ENCODE data around the gene AXDND1. TPM values are rescaled to one million over a fixed set of nuclear protein-coding genes. Genes with fewer than 3 reads are reported as not detected.

The AXDND1 gene
- total and polyA plus RNA-seq, 9 of the 15 experiments (the other 6 are each of a cell fraction or from before 2014, with no cell fraction given) = 0.03 to 0.13 (median 0.06) TPM; not detected in 5

DNA sequence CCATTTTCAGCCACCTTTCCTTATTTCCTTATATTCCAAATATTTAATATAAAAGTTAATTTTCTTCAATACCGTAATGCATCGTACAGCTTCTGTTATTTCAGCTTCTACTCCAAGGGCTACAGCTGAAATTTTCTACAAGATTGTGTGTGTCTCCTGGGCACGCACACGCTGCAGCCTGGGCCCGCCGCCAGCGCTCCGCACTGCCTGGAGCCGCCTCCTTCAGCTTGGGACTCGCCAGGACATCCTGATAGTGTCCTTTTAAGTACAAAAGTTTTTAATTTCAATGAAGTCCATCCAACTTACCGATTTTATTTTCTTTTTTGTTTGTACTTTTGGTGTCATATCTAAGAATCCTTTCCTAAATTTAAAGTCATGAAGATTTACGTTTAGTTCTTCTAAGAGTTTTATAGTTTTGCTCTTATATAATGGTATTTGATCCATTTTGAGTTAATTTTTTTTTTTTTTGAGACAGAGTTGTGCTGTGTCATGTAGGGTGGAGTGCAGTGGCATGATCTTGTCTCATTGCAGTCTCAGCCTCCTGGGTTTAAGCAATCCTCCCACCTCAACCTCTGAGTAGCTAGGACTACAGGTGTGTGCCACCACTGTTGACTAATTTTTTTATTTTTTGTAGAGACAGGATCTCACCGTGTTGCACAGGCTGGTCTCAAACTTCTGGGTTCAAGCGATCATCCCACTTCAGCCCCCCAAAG is 82.8 kb downstream of the AXDND1 start (continued):
- TF ChIP-seq SP2 (IDR thresholded peaks at IDR 0.05; ENCODE audit: extremely low read depth, low read depth, low read length, poor library complexity, severe bottlenecking) = no peak
- TF ChIP-seq NBN (IDR thresholded peaks at IDR 0.05; ENCODE audit: low read depth) = 0 out of 2 replicates have a peak, but pooled peaks have one; percentile 37
- TF ChIP-seq MXI1 (IDR thresholded peaks at IDR 0.05; ENCODE audit: low read depth, low read length) = no peak
- no peak for TF ChIP-seq SRSF7 (optimal IDR thresholded peaks at IDR 0.05; ENCODE audit: low read depth, low read length)
- no peak for TF ChIP-seq HIVEP1 (CRISPR knock-in tag; IDR thresholded peaks at IDR 0.05)
- TF ChIP-seq TAF1 (IDR thresholded peaks at IDR 0.05; ENCODE audit: control insufficient read depth, extremely low read depth, insufficient read depth, low read length, severe bottlenecking) = no peak
- TF ChIP-seq, protein P1, sequence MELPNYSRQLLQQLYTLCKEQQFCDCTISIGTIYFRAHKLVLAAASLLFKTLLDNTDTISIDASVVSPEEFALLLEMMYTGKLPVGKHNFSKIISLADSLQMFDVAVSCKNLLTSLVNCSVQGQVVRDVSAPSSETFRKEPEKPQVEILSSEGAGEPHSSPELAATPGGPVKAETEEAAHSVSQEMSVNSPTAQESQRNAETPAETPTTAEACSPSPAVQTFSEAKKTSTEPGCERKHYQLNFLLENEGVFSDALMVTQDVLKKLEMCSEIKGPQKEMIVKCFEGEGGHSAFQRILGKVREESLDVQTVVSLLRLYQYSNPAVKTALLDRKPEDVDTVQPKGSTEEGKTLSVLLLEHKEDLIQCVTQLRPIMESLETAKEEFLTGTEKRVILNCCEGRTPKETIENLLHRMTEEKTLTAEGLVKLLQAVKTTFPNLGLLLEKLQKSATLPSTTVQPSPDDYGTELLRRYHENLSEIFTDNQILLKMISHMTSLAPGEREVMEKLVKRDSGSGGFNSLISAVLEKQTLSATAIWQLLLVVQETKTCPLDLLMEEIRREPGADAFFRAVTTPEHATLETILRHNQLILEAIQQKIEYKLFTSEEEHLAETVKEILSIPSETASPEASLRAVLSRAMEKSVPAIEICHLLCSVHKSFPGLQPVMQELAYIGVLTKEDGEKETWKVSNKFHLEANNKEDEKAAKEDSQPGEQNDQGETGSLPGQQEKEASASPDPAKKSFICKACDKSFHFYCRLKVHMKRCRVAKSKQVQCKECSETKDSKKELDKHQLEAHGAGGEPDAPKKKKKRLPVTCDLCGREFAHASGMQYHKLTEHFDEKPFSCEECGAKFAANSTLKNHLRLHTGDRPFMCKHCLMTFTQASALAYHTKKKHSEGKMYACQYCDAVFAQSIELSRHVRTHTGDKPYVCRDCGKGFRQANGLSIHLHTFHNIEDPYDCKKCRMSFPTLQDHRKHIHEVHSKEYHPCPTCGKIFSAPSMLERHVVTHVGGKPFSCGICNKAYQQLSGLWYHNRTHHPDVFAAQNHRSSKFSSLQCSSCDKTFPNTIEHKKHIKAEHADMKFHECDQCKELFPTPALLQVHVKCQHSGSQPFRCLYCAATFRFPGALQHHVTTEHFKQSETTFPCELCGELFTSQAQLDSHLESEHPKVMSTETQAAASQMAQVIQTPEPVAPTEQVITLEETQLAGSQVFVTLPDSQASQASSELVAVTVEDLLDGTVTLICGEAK (IDR thresholded peaks at IDR 0.05) = no peak
- TF ChIP-seq, protein P1 (CRISPR knock-in tag; IDR thresholded peaks at IDR 0.05) = no peak
- TF ChIP-seq, protein P2, sequence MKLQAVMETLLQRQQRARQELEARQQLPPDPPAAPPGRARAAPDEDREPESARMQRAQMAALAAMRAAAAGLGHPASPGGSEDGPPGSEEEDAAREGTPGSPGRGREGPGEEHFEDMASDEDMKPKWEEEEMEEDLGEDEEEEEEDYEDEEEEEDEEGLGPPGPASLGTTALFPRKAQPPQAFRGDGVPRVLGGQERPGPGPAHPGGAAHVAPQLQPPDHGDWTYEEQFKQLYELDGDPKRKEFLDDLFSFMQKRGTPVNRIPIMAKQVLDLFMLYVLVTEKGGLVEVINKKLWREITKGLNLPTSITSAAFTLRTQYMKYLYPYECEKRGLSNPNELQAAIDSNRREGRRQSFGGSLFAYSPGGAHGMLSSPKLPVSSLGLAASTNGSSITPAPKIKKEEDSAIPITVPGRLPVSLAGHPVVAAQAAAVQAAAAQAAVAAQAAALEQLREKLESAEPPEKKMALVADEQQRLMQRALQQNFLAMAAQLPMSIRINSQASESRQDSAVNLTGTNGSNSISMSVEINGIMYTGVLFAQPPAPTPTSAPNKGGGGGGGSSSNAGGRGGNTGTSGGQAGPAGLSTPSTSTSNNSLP (IDR thresholded peaks at IDR 0.05; ENCODE audit: borderline replicate concordance, low read depth, low read length) = 0 out of 2 replicates have a peak, but pooled peaks have one; percentile 44
- TF ChIP-seq PTRF (tag; IDR thresholded peaks at IDR 0.05) = no peak
- 0 out of 2 replicates have a peak, but pooled peaks have one; percentile 33 for TF ChIP-seq FOXJ2 (tag; IDR thresholded peaks at IDR 0.05)
- TF ChIP-seq ZNF3 (CRISPR knock-in tag; IDR thresholded peaks at IDR 0.05) = no peak
- TF ChIP-seq, protein P3, sequence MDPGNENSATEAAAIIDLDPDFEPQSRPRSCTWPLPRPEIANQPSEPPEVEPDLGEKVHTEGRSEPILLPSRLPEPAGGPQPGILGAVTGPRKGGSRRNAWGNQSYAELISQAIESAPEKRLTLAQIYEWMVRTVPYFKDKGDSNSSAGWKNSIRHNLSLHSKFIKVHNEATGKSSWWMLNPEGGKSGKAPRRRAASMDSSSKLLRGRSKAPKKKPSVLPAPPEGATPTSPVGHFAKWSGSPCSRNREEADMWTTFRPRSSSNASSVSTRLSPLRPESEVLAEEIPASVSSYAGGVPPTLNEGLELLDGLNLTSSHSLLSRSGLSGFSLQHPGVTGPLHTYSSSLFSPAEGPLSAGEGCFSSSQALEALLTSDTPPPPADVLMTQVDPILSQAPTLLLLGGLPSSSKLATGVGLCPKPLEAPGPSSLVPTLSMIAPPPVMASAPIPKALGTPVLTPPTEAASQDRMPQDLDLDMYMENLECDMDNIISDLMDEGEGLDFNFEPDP (CRISPR knock-in tag; IDR thresholded peaks at IDR 0.05) = no peak
- TF ChIP-seq, protein P4, sequence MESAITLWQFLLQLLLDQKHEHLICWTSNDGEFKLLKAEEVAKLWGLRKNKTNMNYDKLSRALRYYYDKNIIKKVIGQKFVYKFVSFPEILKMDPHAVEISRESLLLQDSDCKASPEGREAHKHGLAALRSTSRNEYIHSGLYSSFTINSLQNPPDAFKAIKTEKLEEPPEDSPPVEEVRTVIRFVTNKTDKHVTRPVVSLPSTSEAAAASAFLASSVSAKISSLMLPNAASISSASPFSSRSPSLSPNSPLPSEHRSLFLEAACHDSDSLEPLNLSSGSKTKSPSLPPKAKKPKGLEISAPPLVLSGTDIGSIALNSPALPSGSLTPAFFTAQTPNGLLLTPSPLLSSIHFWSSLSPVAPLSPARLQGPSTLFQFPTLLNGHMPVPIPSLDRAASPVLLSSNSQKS (CRISPR knock-in tag; IDR thresholded peaks at IDR 0.05) = no peak

All from K562 (cell line).